PFSK-1 (cell line): ENCODE measurements around the gene DCHS1. TPM values are rescaled to one million over a fixed set of nuclear protein-coding genes. Genes with fewer than 3 reads are reported as not detected.

Source experiments
- FOXP2 ChIP-seq: optimal IDR thresholded peaks from 2 replicates; pipeline ENCODE3; 2011; ENCODE audit warnings: borderline replicate concordance, control low read depth, inconsistent platforms; ENCODE audit not compliant: insufficient read depth; ENCODE audit errors: extremely low read length, extremely low read depth
- POLR2AphosphoS5 ChIP-seq: IDR thresholded peaks from 2 replicates; pipeline ENCODE4 v1.6.1; 2012; ENCODE audit warnings: low read depth, mild to moderate bottlenecking, control low read depth, low read length, moderate library complexity
- REST ChIP-seq, 2 experiments: IDR thresholded peaks; 2 replicates each; pipeline versions ENCODE4 v1.6.1 to v1.8.0; 2011 to 2012; ENCODE audit warnings: low read depth in 2 of 2, low read length in 2 of 2, control low read depth in 1 of 2, inconsistent platforms in 1 of 2, mild to moderate bottlenecking in 1 of 2, moderate library complexity in 1 of 2; ENCODE audit not compliant: insufficient read depth in 1 of 2
- SIN3A ChIP-seq: IDR thresholded peaks from 2 replicates; pipeline ENCODE4 v1.6.1; 2012; ENCODE audit warnings: mild to moderate bottlenecking, low read length, moderate library complexity, borderline replicate concordance; ENCODE audit not compliant: insufficient read depth
- TAF1 ChIP-seq: IDR thresholded peaks from 2 replicates; pipeline ENCODE4 v1.6.1; 2012; ENCODE audit warnings: low read length, control low read depth, borderline replicate concordance; ENCODE audit not compliant: insufficient read depth
- polyA plus RNA-seq: library from polyadenylated mRNA; unstranded; fragments of >200 nt; gene quantifications from one replicate; pipeline ENCODE4 v1.2.1, GENCODE V29; 2012; ENCODE audit warnings: low read depth, missing spikeins; ENCODE audit not compliant: insufficient read length

DCHS1 gene
- polyA plus RNA-seq: 1.7 TPM

GRCh38 chr11:6655790-6656583 lies at the start of gene DCHS1:
TSS of gene DCHS1 (minus strand) at chr11:6655809. CDS start at chr11:6641613, 14,196 bp downstream.
- TF ChIP-seq SIN3A (no peak), TAF1 (no peak), FOXP2 (no peak), POLR2AphosphoS5 (no peak), REST (IDR thresholded peaks at IDR 0.05; ENCODE audit: insufficient read depth in 1 of 2, low read depth in 2 of 2, low read length in 2 of 2) (no peak)

- TF ChIP-seq SIN3A: no peak
- no peak for TF ChIP-seq REST (IDR thresholded peaks at IDR 0.05; ENCODE audit: insufficient read depth in 1 of 2, low read depth in 2 of 2, low read length in 2 of 2)
- no peak for TF ChIP-seq TAF1
- no peak for TF ChIP-seq POLR2AphosphoS5
Measured at GRCh38 chr11:6703247-6704063, 47.8 kb upstream of the DCHS1 start.

- no peak for TF ChIP-seq POLR2AphosphoS5
- TF ChIP-seq FOXP2: no peak
- TF ChIP-seq SIN3A: no peak
- TF ChIP-seq REST (IDR thresholded peaks at IDR 0.05; ENCODE audit: insufficient read depth in 1 of 2, low read depth in 2 of 2, low read length in 2 of 2): no peak
- no peak for TF ChIP-seq TAF1
Measured at GRCh38 chr11:6695377-6695776, 39.8 kb upstream of the DCHS1 start.

GRCh38 chr11:6694229-6694535 lies 38.6 kb upstream of the DCHS1 start:
- TF ChIP-seq REST (IDR thresholded peaks at IDR 0.05; ENCODE audit: insufficient read depth in 1 of 2, low read depth in 2 of 2, low read length in 2 of 2) (no peak), FOXP2 (no peak), POLR2AphosphoS5 (no peak), SIN3A (no peak), TAF1 (no peak)
